GM12874 (cell line): ENCODE measurements around the gene MESD.

Experiments used
- TF ChIP-seq, protein P1 (sequence below): IDR thresholded peaks from 2 replicates; pipeline ENCODE4 v1.5.1; 2011; ENCODE audit warnings: low read depth, mild to moderate bottlenecking, control low read depth, low read length, moderate library complexity; ENCODE audit not compliant: insufficient read depth

The MESD gene

DNA sequence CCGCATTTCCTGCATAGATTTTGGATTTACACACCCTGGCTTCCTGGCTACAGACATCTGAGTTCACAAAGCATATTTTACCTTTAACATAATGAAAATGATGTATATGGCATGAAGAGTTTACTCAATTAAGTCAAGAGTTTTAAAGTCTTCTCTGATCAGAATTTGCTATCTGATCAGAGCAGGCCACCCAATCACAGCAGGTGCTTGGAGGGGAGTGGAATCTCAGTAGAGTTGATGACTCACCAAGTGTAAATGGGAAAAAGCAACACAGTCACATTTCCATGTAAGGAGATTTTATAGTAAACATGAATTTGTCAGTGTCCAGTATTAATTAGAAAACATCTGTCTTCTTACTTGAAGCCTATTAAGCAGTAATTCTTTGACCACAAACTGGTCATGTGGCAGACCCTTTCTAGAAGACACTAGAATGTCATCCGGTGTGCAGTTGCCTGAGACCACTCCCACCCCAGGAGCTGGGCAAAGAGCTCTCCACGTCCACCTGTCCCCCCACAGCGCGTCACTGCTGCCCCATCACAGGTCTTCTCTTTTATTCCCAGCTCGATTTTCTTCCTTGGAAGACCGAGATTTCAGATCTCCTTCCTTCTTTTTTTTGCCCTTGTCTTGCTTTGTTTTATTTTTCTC is 10.8 kb downstream of the MESD start:
- TF ChIP-seq, protein P1, sequence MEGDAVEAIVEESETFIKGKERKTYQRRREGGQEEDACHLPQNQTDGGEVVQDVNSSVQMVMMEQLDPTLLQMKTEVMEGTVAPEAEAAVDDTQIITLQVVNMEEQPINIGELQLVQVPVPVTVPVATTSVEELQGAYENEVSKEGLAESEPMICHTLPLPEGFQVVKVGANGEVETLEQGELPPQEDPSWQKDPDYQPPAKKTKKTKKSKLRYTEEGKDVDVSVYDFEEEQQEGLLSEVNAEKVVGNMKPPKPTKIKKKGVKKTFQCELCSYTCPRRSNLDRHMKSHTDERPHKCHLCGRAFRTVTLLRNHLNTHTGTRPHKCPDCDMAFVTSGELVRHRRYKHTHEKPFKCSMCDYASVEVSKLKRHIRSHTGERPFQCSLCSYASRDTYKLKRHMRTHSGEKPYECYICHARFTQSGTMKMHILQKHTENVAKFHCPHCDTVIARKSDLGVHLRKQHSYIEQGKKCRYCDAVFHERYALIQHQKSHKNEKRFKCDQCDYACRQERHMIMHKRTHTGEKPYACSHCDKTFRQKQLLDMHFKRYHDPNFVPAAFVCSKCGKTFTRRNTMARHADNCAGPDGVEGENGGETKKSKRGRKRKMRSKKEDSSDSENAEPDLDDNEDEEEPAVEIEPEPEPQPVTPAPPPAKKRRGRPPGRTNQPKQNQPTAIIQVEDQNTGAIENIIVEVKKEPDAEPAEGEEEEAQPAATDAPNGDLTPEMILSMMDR, result no peak

DNA sequence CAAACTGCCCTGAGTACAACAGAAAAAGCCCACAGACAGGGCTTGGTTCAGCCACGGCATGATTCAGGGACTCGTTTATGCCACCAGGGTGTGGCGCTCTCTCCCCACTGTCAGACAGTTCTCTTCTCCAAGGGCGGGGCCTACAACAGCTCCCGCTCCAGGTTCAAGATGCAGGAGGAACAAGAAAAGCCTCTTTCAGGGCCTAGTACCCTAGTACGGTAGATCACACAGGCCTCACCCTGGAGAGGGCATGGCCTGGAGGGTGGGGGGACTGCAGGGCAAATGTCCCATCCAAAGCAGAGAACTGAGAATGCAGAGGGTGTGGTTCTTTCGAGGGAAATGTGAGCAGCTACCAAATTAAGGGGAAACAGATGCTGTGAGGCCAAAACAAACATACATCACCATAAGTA is 12.0 kb downstream of the MESD start:
- TF ChIP-seq, protein P1, result peak; percentile 49

DNA sequence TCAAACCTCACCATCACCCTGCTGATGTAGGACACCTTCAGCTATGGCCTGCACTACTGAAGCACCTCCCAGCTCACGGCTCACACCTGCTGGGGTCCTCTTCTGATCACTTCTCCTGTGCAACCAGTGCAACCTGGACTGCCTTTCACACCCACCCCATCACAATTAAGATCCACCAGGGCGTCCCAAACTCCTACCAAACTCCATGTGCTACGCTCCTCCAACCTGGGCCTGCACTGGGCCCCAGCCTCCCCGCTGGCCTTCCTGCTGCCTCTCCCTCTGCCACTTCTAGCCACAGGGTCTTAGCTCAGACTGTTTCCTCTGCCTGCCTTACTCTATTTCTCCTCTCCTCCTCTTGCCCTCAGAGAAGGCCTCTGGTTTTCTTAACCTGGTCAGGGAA is 12.8 kb downstream of the MESD start:
- TF ChIP-seq, protein P1, result no peak

DNA sequence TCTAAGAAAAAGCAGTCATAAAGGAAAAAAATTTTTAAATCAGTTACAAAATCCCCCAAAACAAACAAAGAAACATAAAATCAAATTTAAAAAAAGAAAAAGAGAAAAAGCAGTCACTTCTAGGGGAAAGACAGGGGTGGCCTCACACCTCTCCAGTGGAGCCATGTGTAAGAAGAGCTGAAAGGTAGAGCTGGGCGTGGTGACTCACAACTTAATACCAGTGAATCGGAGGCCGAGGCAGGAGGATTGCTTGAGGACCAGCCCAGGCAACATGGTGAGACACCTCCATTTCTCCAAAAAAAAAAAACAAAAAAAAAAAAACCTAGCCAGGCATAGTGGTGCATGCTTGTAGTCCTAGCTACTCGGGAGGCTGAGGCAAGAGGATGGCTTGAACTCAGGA is 14.7 kb downstream of the MESD start:
- TF ChIP-seq, protein P1, result no peak

DNA sequence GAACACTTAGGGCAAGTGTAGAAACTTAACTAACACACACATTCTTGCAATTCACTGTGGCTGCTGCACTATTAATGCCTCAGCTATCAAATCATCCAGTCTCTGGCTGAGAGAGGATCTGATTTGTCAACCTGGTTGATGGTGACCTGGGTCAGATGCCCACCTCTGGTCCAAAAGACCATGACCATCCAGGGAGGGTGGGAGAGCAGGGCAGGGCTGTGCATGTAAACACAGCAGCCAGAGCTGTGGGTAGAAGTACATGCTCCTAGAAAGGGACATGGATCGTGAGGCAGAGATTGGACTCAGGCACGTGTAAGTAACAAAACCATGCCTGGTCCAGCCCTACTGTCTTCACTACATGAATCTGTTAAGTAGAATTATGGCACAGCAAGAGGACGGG is 17.3 kb downstream of the MESD start:
- TF ChIP-seq, protein P1, result no peak

DNA sequence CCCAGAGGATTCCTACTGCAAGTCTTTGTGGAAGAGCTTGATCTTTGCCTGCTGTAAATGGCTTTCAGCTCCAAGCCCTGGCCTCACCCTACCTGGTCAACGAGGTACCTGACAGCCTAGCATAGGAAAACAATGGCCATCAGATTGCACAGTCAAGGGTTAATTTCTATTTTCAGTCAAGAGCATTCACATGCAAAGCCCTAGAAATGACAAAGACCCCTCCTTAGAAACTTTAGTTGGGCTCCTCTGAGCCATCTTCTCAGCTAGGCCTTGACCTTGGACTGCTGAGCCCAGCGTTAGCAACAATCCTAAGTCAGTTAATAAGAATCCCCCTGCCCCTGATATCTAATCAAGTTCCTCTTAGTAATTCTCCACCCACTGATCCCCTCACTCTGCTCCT is 18.5 kb downstream of the MESD start:
- TF ChIP-seq, protein P1, result no peak

DNA sequence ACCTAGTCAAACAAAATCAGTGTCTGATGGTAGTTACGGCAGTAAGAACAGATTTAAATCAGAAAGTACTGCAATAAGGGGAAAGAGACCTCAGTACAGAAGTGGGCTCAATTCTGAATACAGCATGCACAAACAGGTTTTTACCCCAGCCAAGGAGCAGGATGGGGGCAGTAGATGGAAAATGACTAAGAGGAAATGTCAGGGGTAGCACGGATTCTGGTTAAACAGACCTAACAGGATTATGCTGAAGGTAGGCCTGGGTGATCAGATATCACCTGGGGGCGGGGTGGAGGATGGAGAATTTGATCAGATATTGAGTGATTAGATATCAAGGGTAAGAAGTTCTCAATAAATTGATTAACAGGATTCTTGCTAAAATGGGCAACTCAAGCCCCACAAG is 19.0 kb downstream of the MESD start:
- TF ChIP-seq, protein P1, result no peak
